Immature natural killer cell (primary cell): ENCODE measurements around the gene MICAL2. TPM values are rescaled to one million over a fixed set of nuclear protein-coding genes. Genes with fewer than 3 reads are reported as not detected.

ENCODE experiments used
- DNase-seq, 3 donors: peaks; one replicate each; pipeline ENCODE4 v3.0.0; 2022; ENCODE audit warnings: mixed read lengths in 1 of 3
- H3K27ac Mint-ChIP-seq, 6 donors: one replicate each; pipeline ENCODE4 v1.8.0; 2020; ENCODE audit warnings: mixed read lengths in 6 of 6, mild to moderate bottlenecking in 5 of 6, inconsistent platforms in 4 of 6, moderate library complexity in 3 of 6
- H3K27me3 Mint-ChIP-seq, 3 donors: one replicate each; pipeline ENCODE4 v1.8.0; 2020 to 2021; ENCODE audit warnings: low read depth in 3 of 3, mild to moderate bottlenecking in 3 of 3, mixed read lengths in 3 of 3, moderate library complexity in 3 of 3, inconsistent platforms in 1 of 3
- H3K36me3 Mint-ChIP-seq, 3 donors: one replicate each; pipeline ENCODE4 v1.8.0; 2020; ENCODE audit warnings: mixed read lengths in 3 of 3, inconsistent platforms in 2 of 3, mild to moderate bottlenecking in 2 of 3
- H3K4me1 Mint-ChIP-seq, 2 donors: one replicate each; pipeline ENCODE4 v1.8.0; 2020; ENCODE audit warnings: inconsistent platforms in 2 of 2, mild to moderate bottlenecking in 2 of 2, mixed read lengths in 2 of 2, moderate library complexity in 1 of 2
- H3K4me3 Mint-ChIP-seq, 5 donors: one replicate each; pipeline ENCODE4 v1.8.0; 2020; ENCODE audit warnings: mild to moderate bottlenecking in 5 of 5, mixed read lengths in 5 of 5, inconsistent platforms in 3 of 5, moderate library complexity in 3 of 5
- H3K9me3 Mint-ChIP-seq, 6 donors: one replicate each; pipeline ENCODE4 v1.8.0; 2020; ENCODE audit warnings: mild to moderate bottlenecking in 6 of 6, mixed read lengths in 6 of 6, inconsistent platforms in 4 of 6, moderate library complexity in 3 of 6
- polyA plus RNA-seq, 3 donors: library from polyadenylated mRNA; unstranded; fragments of 300-500 nt; fragmentation: Illumina TruSeq; gene quantifications; one replicate each; pipeline ENCODE4 v1.2.3, GENCODE V29; 2021

MICAL2 gene
- polyA plus RNA-seq, 3 donors from 2014 or later, result 7.0 to 35.0 (median 10.1) TPM

GRCh38 chr11:12130180-12130980 is 20.0 kb downstream of the MICAL2 start:
- H3K9me3 Mint-ChIP-seq, result no peaks in the 10 kb centered on the region
- H3K27ac Mint-ChIP-seq, result peak overlapping the region in 2 of 6 donors; percentile 15 to 43
- H3K4me1 Mint-ChIP-seq, result peaks cover 42 to 52% of the 10 kb centered on the region in 2 donors
- no peak for DNase-seq
- peaks cover 0 to 7% (median 0%) of the 10 kb centered on the region in 3 donors for H3K36me3 Mint-ChIP-seq
- peaks cover 0 to 2% (median 0%) of the 10 kb centered on the region in 3 donors for H3K27me3 Mint-ChIP-seq
- H3K4me3 Mint-ChIP-seq, result no peak overlapping the region

- Mint-ChIP-seq H3K27me3 (no peaks in the 10 kb centered on the region), H3K36me3 (peaks cover 0 to 7% (median 0%) of the 10 kb centered on the region in 3 donors), H3K4me1 (peaks cover 29 to 36% of the 10 kb centered on the region in 2 donors), H3K4me3 (no peak overlapping the region), H3K9me3 (no peaks in the 10 kb centered on the region), H3K27ac (peak overlapping the region in 2 of 6 donors; percentile 47)
- DNase-seq, result no peak
Observed at GRCh38 chr11:12131943-12132789, 21.8 kb downstream of the MICAL2 start.

- Mint-ChIP-seq H3K36me3 (peaks cover 0 to 7% (median 0%) of the 10 kb centered on the region in 3 donors), H3K27ac (peak overlapping the region in 2 of 6 donors; percentile 43 to 47), H3K27me3 (no peaks in the 10 kb centered on the region), H3K4me1 (peaks cover 23 to 30% of the 10 kb centered on the region in 2 donors), H3K9me3 (no peaks in the 10 kb centered on the region), H3K4me3 (no peak overlapping the region)
- no peak for DNase-seq
Observed at GRCh38 chr11:12132790-12133145, 22.4 kb downstream of the MICAL2 start.

GRCh38 chr11:12133547-12134235 is 23.3 kb downstream of the MICAL2 start:
- no peak for DNase-seq
- peak overlapping the region in 4 of 6 donors; percentile 6 to 50 (median 22) for H3K27ac Mint-ChIP-seq
- peaks cover 15 to 21% of the 10 kb centered on the region in 2 donors for H3K4me1 Mint-ChIP-seq
- H3K27me3 Mint-ChIP-seq, result no peaks in the 10 kb centered on the region
- H3K36me3 Mint-ChIP-seq, result peaks cover 0 to 7% (median 0%) of the 10 kb centered on the region in 3 donors
- H3K4me3 Mint-ChIP-seq, result no peak overlapping the region
- no peaks in the 10 kb centered on the region for H3K9me3 Mint-ChIP-seq

GRCh38 chr11:12134236-12134585 is 23.8 kb downstream of the MICAL2 start:
- Mint-ChIP-seq H3K27ac (peak overlapping the region in 2 of 6 donors; percentile 16 to 50), H3K9me3 (no peaks in the 10 kb centered on the region), H3K36me3 (peaks cover 0 to 7% (median 0%) of the 10 kb centered on the region in 3 donors), H3K4me3 (peak overlapping the region in 1 of 5 donors; percentile 23), H3K4me1 (peaks cover 13 to 21% of the 10 kb centered on the region in 2 donors), H3K27me3 (no peaks in the 10 kb centered on the region)
- no peak for DNase-seq

- no peaks in the 10 kb centered on the region for H3K9me3 Mint-ChIP-seq
- H3K27me3 Mint-ChIP-seq, result no peaks in the 10 kb centered on the region
- H3K4me3 Mint-ChIP-seq, result no peak overlapping the region
- peaks cover 13 to 21% of the 10 kb centered on the region in 2 donors for H3K4me1 Mint-ChIP-seq
- peaks cover 5 to 12% (median 6%) of the 10 kb centered on the region in 3 donors for H3K36me3 Mint-ChIP-seq
- H3K27ac Mint-ChIP-seq, result peak overlapping the region in 1 of 6 donors; percentile 55
- no peak for DNase-seq
Observed at GRCh38 chr11:12135185-12135584, 24.8 kb downstream of the MICAL2 start.

- no peak for DNase-seq
- no peaks in the 10 kb centered on the region for H3K9me3 Mint-ChIP-seq
- H3K27me3 Mint-ChIP-seq, result no peaks in the 10 kb centered on the region
- peaks cover 11 to 16% (median 15%) of the 10 kb centered on the region in 3 donors for H3K36me3 Mint-ChIP-seq
- no peak overlapping the region for H3K4me3 Mint-ChIP-seq
- no peak overlapping the region for H3K27ac Mint-ChIP-seq
- H3K4me1 Mint-ChIP-seq, result peaks cover 20 to 39% of the 10 kb centered on the region in 2 donors
Observed at GRCh38 chr11:12137005-12137690, 26.8 kb downstream of the MICAL2 start.

GRCh38 chr11:12137938-12138731 is 27.7 kb downstream of the MICAL2 start:
- peaks cover 11 to 15% (median 12%) of the 10 kb centered on the region in 3 donors for H3K36me3 Mint-ChIP-seq
- H3K9me3 Mint-ChIP-seq, result no peaks in the 10 kb centered on the region
- no peak for DNase-seq
- peaks cover 0 to 2% (median 2%) of the 10 kb centered on the region in 3 donors for H3K27me3 Mint-ChIP-seq
- peaks cover 25 to 43% of the 10 kb centered on the region in 2 donors for H3K4me1 Mint-ChIP-seq
- H3K4me3 Mint-ChIP-seq, result no peak overlapping the region
- H3K27ac Mint-ChIP-seq, result no peak overlapping the region

GRCh38 chr11:12139144-12139881 is 28.9 kb downstream of the MICAL2 start:
- Mint-ChIP-seq H3K27ac (peak overlapping the region in 3 of 6 donors; percentile 63 to 72 (median 69)), H3K4me1 (peaks cover 22 to 43% of the 10 kb centered on the region in 2 donors)

GRCh38 chr11:12140186-12140793 is 29.9 kb downstream of the MICAL2 start:
- H3K36me3 Mint-ChIP-seq, result peaks cover 11 to 15% (median 12%) of the 10 kb centered on the region in 3 donors
- H3K9me3 Mint-ChIP-seq, result no peaks in the 10 kb centered on the region
- peaks cover 25 to 47% of the 10 kb centered on the region in 2 donors for H3K4me1 Mint-ChIP-seq
- H3K4me3 Mint-ChIP-seq, result no peak overlapping the region
- peak overlapping the region in 2 of 6 donors; percentile 28 to 63 for H3K27ac Mint-ChIP-seq
- DNase-seq, result no peak
- H3K27me3 Mint-ChIP-seq, result peaks cover 2 to 3% (median 3%) of the 10 kb centered on the region in 3 donors

More at GRCh38 chr11:12139144-12139881, 28.9 kb downstream of the MICAL2 start:
- Mint-ChIP-seq H3K27me3 (peaks cover 2 to 3% (median 3%) of the 10 kb centered on the region in 3 donors), H3K9me3 (no peaks in the 10 kb centered on the region), H3K4me3 (no peak overlapping the region), H3K36me3 (peaks cover 11 to 15% (median 12%) of the 10 kb centered on the region in 3 donors)
- no peak for DNase-seq

- H3K9me3 Mint-ChIP-seq, result no peaks in the 10 kb centered on the region
- H3K27me3 Mint-ChIP-seq, result peaks cover 2 to 3% (median 3%) of the 10 kb centered on the region in 3 donors
- peaks cover 11 to 15% (median 14%) of the 10 kb centered on the region in 3 donors for H3K36me3 Mint-ChIP-seq
- H3K27ac Mint-ChIP-seq, result no peak overlapping the region
- DNase-seq, result no peak
- H3K4me1 Mint-ChIP-seq, result peaks cover 25 to 47% of the 10 kb centered on the region in 2 donors
- H3K4me3 Mint-ChIP-seq, result no peak overlapping the region
Observed at GRCh38 chr11:12141283-12141682, 30.9 kb downstream of the MICAL2 start.
